Hepatocyte (in vitro differentiated cells): ENCODE measurements around the gene KCNA2. TPM values are rescaled to one million over a fixed set of nuclear protein-coding genes. Genes with fewer than 3 reads are reported as not detected.
A peak's percentile ranks its signal among the peaks of the same experiment; 100 is the strongest.

Experiments
- DNase-seq: peaks from one replicate; pipeline ENCODE4 v3.0.0-alpha.2; 2016; ENCODE audit warnings: low spot score
- H2AFZ ChIP-seq: fragments of 200-600 bp; sonication (generic); 2 replicates; pipeline ENCODE4 v1.6.0; 2016; ENCODE audit warnings: antibody characterized with exemption, mild to moderate bottlenecking
- H3K27ac ChIP-seq: fragments of 200-600 bp; sonication (generic); 2 replicates; pipeline ENCODE4 v1.5.1; 2016; ENCODE audit warnings: mild to moderate bottlenecking
- H3K27me3 ChIP-seq: fragments of 200-600 bp; sonication (generic); 2 replicates; pipeline ENCODE4 v1.6.1; 2016
- H3K36me3 ChIP-seq: fragments of 200-600 bp; sonication (generic); replicated peaks from 2 replicates; pipeline ENCODE4 v1.5.1; 2016; ENCODE audit warnings: low read depth; ENCODE audit not compliant: insufficient read depth
- H3K4me1 ChIP-seq: fragments of 200-600 bp; sonication (generic); 2 replicates; pipeline ENCODE4 v1.5.1; 2016; ENCODE audit warnings: mild to moderate bottlenecking, moderate library complexity; ENCODE audit not compliant: insufficient read depth
- H3K4me2 ChIP-seq: fragments of 200-600 bp; sonication (generic); 2 replicates; pipeline ENCODE4 v1.6.0; 2016
- H3K4me3 ChIP-seq: fragments of 200-600 bp; sonication (generic); 2 replicates; pipeline ENCODE4 v1.5.1; 2016; ENCODE audit warnings: mild to moderate bottlenecking
- H3K79me2 ChIP-seq: fragments of 200-600 bp; sonication (generic); 2 replicates; pipeline ENCODE4 v1.6.0; 2017; ENCODE audit warnings: mild to moderate bottlenecking
- H3K9me2 ChIP-seq: fragments of 200-600 bp; sonication (generic); replicated peaks from 2 replicates; pipeline ENCODE4 v1.6.0; 2017; ENCODE audit warnings: mild to moderate bottlenecking; ENCODE audit not compliant: insufficient read depth
- H3K9me3 ChIP-seq: fragments of 200-600 bp; sonication (generic); 2 replicates; pipeline ENCODE4 v1.5.1; 2016; ENCODE audit warnings: low read depth, mild to moderate bottlenecking
- H4K20me1 ChIP-seq: fragments of 200-600 bp; sonication (generic); 2 replicates; pipeline ENCODE4 v1.6.0; 2016; ENCODE audit warnings: mild to moderate bottlenecking; ENCODE audit not compliant: insufficient read depth, poor library complexity, severe bottlenecking
- EZH2 ChIP-seq: fragments of 200-600 bp; sonication (generic); IDR thresholded peaks from 2 replicates; pipeline ENCODE4 v1.6.1; 2016; ENCODE audit warnings: antibody characterized with exemption, mild to moderate bottlenecking, borderline replicate concordance
- EZH2phosphoT487 ChIP-seq: fragments of 200-600 bp; sonication (generic); IDR thresholded peaks from one replicate; pipeline ENCODE4 v1.6.1; 2018; ENCODE audit warnings: antibody characterized with exemption, mild to moderate bottlenecking, low read depth, moderate library complexity; ENCODE audit not compliant: unreplicated experiment, severe bottlenecking
- WGBS: methylation state at CpG from one replicate; pipeline ENCODE4 v1.1.6; 2016; ENCODE audit warnings: low lambda C conversion rate; ENCODE audit errors: missing lambda C conversion rate; 5-methylcytosine and 5-hydroxymethylcytosine counted together
- polyA plus RNA-seq: library from polyadenylated mRNA; unstranded; fragments of >200 nt; fragmentation: Nextera tagmentation; extraction: Ambion mirVana; gene quantifications from 2 replicates; pipeline ENCODE4 v1.2.1, GENCODE V29; 2016
- total RNA-seq: library from RNA; depleted of rRNA; stranded (reverse); fragments of >200 nt; gene quantifications from 2 replicates; pipeline ENCODE4 v1.2.3, GENCODE V29; 2014
- TF ChIP-seq, protein P1 (sequence below): fragments of 200-600 bp; sonication (generic); IDR thresholded peaks from 2 replicates; pipeline ENCODE4 v1.5.1; 2016; ENCODE audit warnings: antibody characterized with exemption, mild to moderate bottlenecking; ENCODE audit not compliant: poor library complexity

The KCNA2 gene
- total and polyA plus RNA-seq, 2 experiments from 2014 or later, result 0.40 to 0.80 TPM

DNA sequence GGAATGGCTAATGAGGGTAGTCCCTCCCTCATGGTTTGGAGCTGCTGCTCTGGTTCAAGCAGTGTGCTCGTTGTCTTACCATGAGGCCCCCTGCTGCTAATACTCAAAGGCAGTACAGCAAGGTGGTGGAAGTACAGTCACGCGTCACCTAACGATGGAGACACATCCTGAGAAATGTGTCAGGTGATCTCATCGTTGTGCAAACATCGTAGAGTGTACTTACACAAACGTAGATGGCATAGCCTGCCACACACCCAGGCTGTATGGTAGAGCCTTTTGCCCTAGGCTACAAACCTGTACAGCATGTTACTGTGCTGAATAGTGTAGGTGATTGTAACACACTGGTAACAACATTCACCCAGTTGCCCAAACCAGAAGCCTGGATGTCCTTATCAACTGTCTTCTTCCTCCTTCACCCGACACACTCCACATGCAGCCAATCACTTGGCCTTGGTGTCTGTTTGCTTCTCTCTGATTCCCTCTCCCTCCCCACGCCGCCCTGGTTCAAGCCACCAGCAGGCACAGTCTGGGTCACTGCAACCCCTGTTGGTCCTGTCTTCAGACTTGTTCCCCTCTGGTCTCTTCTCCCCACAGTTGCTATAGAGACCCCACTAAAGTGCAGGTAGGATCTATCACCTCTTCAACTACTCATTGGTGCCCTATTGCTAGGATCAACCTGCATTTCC, 6.0 kb upstream of the KCNA2 start:
- Histone ChIP-seq H4K20me1 (no peaks in the 10 kb centered on the region), H3K27ac (no peak overlapping the region), H3K36me3 (no peaks in the 10 kb centered on the region), H3K9me3 (no peaks in the 10 kb centered on the region), H3K4me1 (no peaks in the 10 kb centered on the region), H2AFZ (no peak overlapping the region), H3K27me3 (peaks cover 61% of the 10 kb centered on the region), H3K4me2 (no peak overlapping the region), H3K79me2 (no peaks in the 10 kb centered on the region), H3K4me3 (no peak overlapping the region), H3K9me2 (no peaks in the 10 kb centered on the region)
- TF ChIP-seq, protein P1, sequence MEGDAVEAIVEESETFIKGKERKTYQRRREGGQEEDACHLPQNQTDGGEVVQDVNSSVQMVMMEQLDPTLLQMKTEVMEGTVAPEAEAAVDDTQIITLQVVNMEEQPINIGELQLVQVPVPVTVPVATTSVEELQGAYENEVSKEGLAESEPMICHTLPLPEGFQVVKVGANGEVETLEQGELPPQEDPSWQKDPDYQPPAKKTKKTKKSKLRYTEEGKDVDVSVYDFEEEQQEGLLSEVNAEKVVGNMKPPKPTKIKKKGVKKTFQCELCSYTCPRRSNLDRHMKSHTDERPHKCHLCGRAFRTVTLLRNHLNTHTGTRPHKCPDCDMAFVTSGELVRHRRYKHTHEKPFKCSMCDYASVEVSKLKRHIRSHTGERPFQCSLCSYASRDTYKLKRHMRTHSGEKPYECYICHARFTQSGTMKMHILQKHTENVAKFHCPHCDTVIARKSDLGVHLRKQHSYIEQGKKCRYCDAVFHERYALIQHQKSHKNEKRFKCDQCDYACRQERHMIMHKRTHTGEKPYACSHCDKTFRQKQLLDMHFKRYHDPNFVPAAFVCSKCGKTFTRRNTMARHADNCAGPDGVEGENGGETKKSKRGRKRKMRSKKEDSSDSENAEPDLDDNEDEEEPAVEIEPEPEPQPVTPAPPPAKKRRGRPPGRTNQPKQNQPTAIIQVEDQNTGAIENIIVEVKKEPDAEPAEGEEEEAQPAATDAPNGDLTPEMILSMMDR, result no peak
- TF ChIP-seq EZH2 (no peak), EZH2phosphoT487 (no peak)
- DNase-seq, result peak; percentile 75
- WGBS, result 58% methylated on average over 10 of the region's 10 CpGs

DNA sequence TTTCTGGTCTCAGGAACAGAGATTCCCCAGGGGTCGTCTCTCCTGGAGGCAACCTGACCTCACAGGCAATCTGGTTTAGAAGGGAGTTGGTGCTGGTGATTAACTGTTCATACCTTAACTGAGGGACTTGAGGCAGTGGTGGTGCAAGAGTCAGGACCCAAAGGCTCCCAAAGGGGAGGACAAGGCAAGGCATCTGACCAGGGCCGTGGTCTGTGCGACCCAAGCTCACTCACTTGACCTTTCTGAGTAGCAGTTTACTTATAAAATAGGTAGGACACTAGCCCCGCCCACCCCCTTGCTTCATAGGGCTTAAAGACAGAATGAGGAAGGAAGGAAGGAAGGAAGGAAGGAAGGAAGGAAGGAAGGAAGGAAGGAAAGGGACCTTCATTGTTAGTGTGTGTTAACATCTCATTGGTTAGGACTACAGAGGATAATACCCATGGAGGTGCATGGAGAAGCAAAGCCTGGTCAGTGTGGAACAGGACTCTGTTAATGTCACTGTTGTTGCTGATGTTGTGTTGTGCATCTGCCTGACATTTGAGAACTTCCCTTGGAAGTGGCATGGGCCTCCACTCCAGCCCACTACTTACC, 4.6 kb upstream of the KCNA2 start:
- DNase-seq, result no peak
- no peak overlapping the region for H3K4me3 ChIP-seq
- no peaks in the 10 kb centered on the region for H4K20me1 ChIP-seq
- H2AFZ ChIP-seq, result no peak overlapping the region
- peaks cover 5% of the 10 kb centered on the region for H3K4me1 ChIP-seq
- H3K36me3 ChIP-seq, result no peaks in the 10 kb centered on the region
- TF ChIP-seq, protein P1, result no peak
- no peak for TF ChIP-seq EZH2phosphoT487
- TF ChIP-seq EZH2, result no peak
- H3K9me2 ChIP-seq, result no peaks in the 10 kb centered on the region
- WGBS, result 77% methylated on average over 4 of the region's 4 CpGs
- H3K4me2 ChIP-seq, result no peak overlapping the region
- no peak overlapping the region for H3K27ac ChIP-seq
- H3K9me3 ChIP-seq, result no peaks in the 10 kb centered on the region
- no peaks in the 10 kb centered on the region for H3K79me2 ChIP-seq
- peaks cover 66% of the 10 kb centered on the region for H3K27me3 ChIP-seq

DNA sequence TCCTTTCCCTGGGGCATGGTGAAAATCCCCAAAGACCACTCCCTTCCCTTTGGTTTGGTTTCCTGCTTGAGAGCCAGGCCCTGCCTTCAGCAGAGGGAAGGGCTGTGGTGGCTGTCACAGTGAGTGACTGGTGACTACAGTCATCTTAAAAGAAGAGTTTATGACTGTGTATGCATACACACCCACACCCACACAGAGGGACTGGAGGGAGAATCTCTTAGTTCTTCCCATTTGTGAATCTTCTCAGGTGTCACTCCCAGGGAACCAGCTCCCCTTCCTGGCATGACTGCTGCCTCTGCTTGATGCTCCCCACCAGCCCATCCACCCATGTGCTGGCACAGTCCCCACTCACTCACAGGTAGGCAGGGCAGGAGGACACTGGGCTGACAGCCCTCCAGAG, 3.9 kb upstream of the KCNA2 start:
- TF ChIP-seq EZH2, result no peak
- Histone ChIP-seq H3K36me3 (no peaks in the 10 kb centered on the region), H3K27ac (no peak overlapping the region), H4K20me1 (no peaks in the 10 kb centered on the region), H3K4me3 (no peak overlapping the region), H3K9me3 (no peaks in the 10 kb centered on the region), H3K4me2 (no peak overlapping the region), H3K27me3 (peaks cover 68% of the 10 kb centered on the region), H3K4me1 (peaks cover 12% of the 10 kb centered on the region), H3K79me2 (no peaks in the 10 kb centered on the region), H2AFZ (no peak overlapping the region), H3K9me2 (no peaks in the 10 kb centered on the region)
- no peak for DNase-seq

DNA sequence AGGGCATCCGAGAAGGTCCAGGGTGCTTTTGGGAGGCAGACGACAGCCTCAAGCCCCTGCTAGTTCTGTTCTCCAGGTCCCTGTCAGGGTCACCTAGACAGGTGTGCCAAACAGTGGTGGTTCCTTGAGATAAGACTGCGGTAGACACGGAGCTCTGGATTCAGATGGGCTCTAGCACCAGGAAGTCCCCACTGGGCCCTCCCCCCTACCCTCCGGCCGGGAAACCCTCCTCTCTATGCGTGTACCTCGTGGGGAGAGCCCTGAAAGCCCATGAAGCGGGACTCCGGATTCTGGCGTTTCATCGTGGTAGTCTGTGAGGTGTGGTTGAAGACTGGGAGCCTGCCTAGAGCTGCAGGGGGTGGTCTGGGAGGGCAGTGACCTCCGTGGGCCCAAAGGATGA, 2.1 kb upstream of the KCNA2 start:
- Histone ChIP-seq H3K79me2 (no peaks in the 10 kb centered on the region), H3K27me3 (peaks cover 73% of the 10 kb centered on the region), H3K4me3 (no peak overlapping the region), H3K4me2 (no peak overlapping the region), H3K36me3 (no peaks in the 10 kb centered on the region), H3K4me1 (peaks cover 12% of the 10 kb centered on the region), H3K9me2 (no peaks in the 10 kb centered on the region), H3K27ac (no peak overlapping the region), H2AFZ (no peak overlapping the region), H4K20me1 (no peaks in the 10 kb centered on the region), H3K9me3 (no peaks in the 10 kb centered on the region)
- no peak for DNase-seq
- TF ChIP-seq, protein P1, result no peak
- no peak for TF ChIP-seq EZH2phosphoT487
- TF ChIP-seq EZH2, result no peak
- 30% methylated on average over 13 of the region's 13 CpGs for whole genome bisulfite sequencing
